ENCODE data around the gene KIF22. TPM values are rescaled to one million over a fixed set of nuclear protein-coding genes. Genes with fewer than 3 reads are reported as not detected.

The KIF22 gene
- total RNA-seq, 1 donor from 2014 or later: 33.4 TPM

GRCh38 chr16:29809031-29809747, 18.6 kb downstream of the KIF22 start:
- peaks cover 59 to 70% (median 68%) of the 10 kb centered on the region in 3 donors for H3K4me1 ChIP-seq (ENCODE audit: control insufficient read depth in 3 of 3, insufficient read depth in 3 of 3, low read length in 3 of 3)
- H3K27ac ChIP-seq (ENCODE audit: low read depth, low read length): peak overlapping the region; percentile 89
- no peaks in the 10 kb centered on the region for H3K27me3 ChIP-seq (ENCODE audit: control insufficient read depth in 3 of 3, insufficient read depth in 3 of 3, low read length in 3 of 3)
- peak overlapping the region; percentile 33 to 53 (median 50) for H3K9ac ChIP-seq (ENCODE audit: low read depth in 1 of 3, low read length in 3 of 3)
- H3K9me3 ChIP-seq (ENCODE audit: control insufficient read depth in 3 of 3, low read length in 3 of 3): no peaks in the 10 kb centered on the region
- H3K36me3 ChIP-seq (ENCODE audit: control insufficient read depth in 3 of 3, insufficient read depth in 3 of 3, low read length in 3 of 3): peaks cover 11 to 15% (median 14%) of the 10 kb centered on the region in 3 donors
- H3K4me3 ChIP-seq (ENCODE audit: low read length in 3 of 3): peak overlapping the region in 1 of 3 donors; percentile 29

GRCh38 chr16:29809850-29810698, 19.5 kb downstream of the KIF22 start:
- H3K4me3 ChIP-seq (ENCODE audit: low read length in 3 of 3): no peak overlapping the region
- H3K27me3 ChIP-seq (ENCODE audit: control insufficient read depth in 3 of 3, insufficient read depth in 3 of 3, low read length in 3 of 3): no peaks in the 10 kb centered on the region
- peak overlapping the region; percentile 51 to 89 (median 84) for H3K9ac ChIP-seq (ENCODE audit: low read depth in 1 of 3, low read length in 3 of 3)
- peaks cover 58 to 73% (median 70%) of the 10 kb centered on the region in 3 donors for H3K4me1 ChIP-seq (ENCODE audit: control insufficient read depth in 3 of 3, insufficient read depth in 3 of 3, low read length in 3 of 3)
- H3K27ac ChIP-seq (ENCODE audit: low read depth, low read length): peak overlapping the region; percentile 93
- H3K36me3 ChIP-seq (ENCODE audit: control insufficient read depth in 3 of 3, insufficient read depth in 3 of 3, low read length in 3 of 3): peaks cover 11 to 15% (median 14%) of the 10 kb centered on the region in 3 donors
- no peaks in the 10 kb centered on the region for H3K9me3 ChIP-seq (ENCODE audit: control insufficient read depth in 3 of 3, low read length in 3 of 3)

GRCh38 chr16:29810699-29811169, 20.2 kb downstream of the KIF22 start:
- peak overlapping the region; percentile 93 for H3K27ac ChIP-seq (ENCODE audit: low read depth, low read length)
- peaks cover 61 to 77% (median 73%) of the 10 kb centered on the region in 3 donors for H3K4me1 ChIP-seq (ENCODE audit: control insufficient read depth in 3 of 3, insufficient read depth in 3 of 3, low read length in 3 of 3)
- H3K9me3 ChIP-seq (ENCODE audit: control insufficient read depth in 3 of 3, low read length in 3 of 3): no peaks in the 10 kb centered on the region
- no peaks in the 10 kb centered on the region for H3K27me3 ChIP-seq (ENCODE audit: control insufficient read depth in 3 of 3, insufficient read depth in 3 of 3, low read length in 3 of 3)
- peak overlapping the region; percentile 51 to 89 (median 84) for H3K9ac ChIP-seq (ENCODE audit: low read depth in 1 of 3, low read length in 3 of 3)
- peak overlapping the region; percentile 21 to 87 (median 84) for H3K4me3 ChIP-seq (ENCODE audit: low read length in 3 of 3)
- peaks cover 11 to 15% (median 14%) of the 10 kb centered on the region in 3 donors for H3K36me3 ChIP-seq (ENCODE audit: control insufficient read depth in 3 of 3, insufficient read depth in 3 of 3, low read length in 3 of 3)

GRCh38 chr16:29811170-29811895, 20.8 kb downstream of the KIF22 start:
- Histone ChIP-seq H3K9me3 (ENCODE audit: control insufficient read depth in 3 of 3, low read length in 3 of 3) (no peaks in the 10 kb centered on the region), H3K36me3 (ENCODE audit: control insufficient read depth in 3 of 3, insufficient read depth in 3 of 3, low read length in 3 of 3) (peaks cover 11 to 15% (median 14%) of the 10 kb centered on the region in 3 donors), H3K9ac (ENCODE audit: low read depth in 1 of 3, low read length in 3 of 3) (peak overlapping the region; percentile 84 to 92 (median 89)), H3K27me3 (ENCODE audit: control insufficient read depth in 3 of 3, insufficient read depth in 3 of 3, low read length in 3 of 3) (no peaks in the 10 kb centered on the region), H3K27ac (ENCODE audit: low read depth, low read length) (peak overlapping the region; percentile 93), H3K4me1 (ENCODE audit: control insufficient read depth in 3 of 3, insufficient read depth in 3 of 3, low read length in 3 of 3) (peaks cover 61 to 77% (median 73%) of the 10 kb centered on the region in 3 donors), H3K4me3 (ENCODE audit: low read length in 3 of 3) (peak overlapping the region; percentile 74 to 87 (median 84))

GRCh38 chr16:29811896-29812665, 21.5 kb downstream of the KIF22 start, which contains the start of gene PRRT2:
Gene PRRT2, plus strand, starts transcription at chr16:29812193. Its CDS starts 862 bp downstream, at chr16:29813055.
- H3K4me3 ChIP-seq (ENCODE audit: low read length in 3 of 3): peak within 1 kb of the TSS; percentile 74 to 87 (median 84)
- peak within 1 kb of the TSS; percentile 84 to 92 (median 89) for H3K9ac ChIP-seq (ENCODE audit: low read depth in 1 of 3, low read length in 3 of 3)
- no peaks in the 10 kb centered on the region for H3K9me3 ChIP-seq (ENCODE audit: control insufficient read depth in 3 of 3, low read length in 3 of 3)
- peak within 1 kb of the TSS; percentile 93 for H3K27ac ChIP-seq (ENCODE audit: low read depth, low read length)
- peaks cover 66 to 85% (median 80%) of the 10 kb centered on the region in 3 donors for H3K4me1 ChIP-seq (ENCODE audit: control insufficient read depth in 3 of 3, insufficient read depth in 3 of 3, low read length in 3 of 3)
- no peaks in the 10 kb centered on the region for H3K27me3 ChIP-seq (ENCODE audit: control insufficient read depth in 3 of 3, insufficient read depth in 3 of 3, low read length in 3 of 3)
- peaks cover 11 to 15% (median 14%) of the 10 kb centered on the region in 3 donors for H3K36me3 ChIP-seq (ENCODE audit: control insufficient read depth in 3 of 3, insufficient read depth in 3 of 3, low read length in 3 of 3)

- H3K36me3 ChIP-seq (ENCODE audit: control insufficient read depth in 3 of 3, insufficient read depth in 3 of 3, low read length in 3 of 3): peaks cover 11 to 17% (median 14%) of the 10 kb centered on the region in 3 donors
- H3K4me3 ChIP-seq (ENCODE audit: low read length in 3 of 3): peak overlapping the region; percentile 74 to 87 (median 84)
- H3K4me1 ChIP-seq (ENCODE audit: control insufficient read depth in 3 of 3, insufficient read depth in 3 of 3, low read length in 3 of 3): peaks cover 62 to 82% (median 75%) of the 10 kb centered on the region in 3 donors
- peak overlapping the region in 2 of 3 donors; percentile 84 to 89 for H3K9ac ChIP-seq (ENCODE audit: low read depth in 1 of 3, low read length in 3 of 3)
- peak overlapping the region; percentile 93 for H3K27ac ChIP-seq (ENCODE audit: low read depth, low read length)
- H3K9me3 ChIP-seq (ENCODE audit: control insufficient read depth in 3 of 3, low read length in 3 of 3): no peaks in the 10 kb centered on the region
- no peaks in the 10 kb centered on the region for H3K27me3 ChIP-seq (ENCODE audit: control insufficient read depth in 3 of 3, insufficient read depth in 3 of 3, low read length in 3 of 3)
Measured at GRCh38 chr16:29812754-29813643, 22.4 kb downstream of the KIF22 start.

- peaks cover 12 to 22% (median 14%) of the 10 kb centered on the region in 3 donors for H3K36me3 ChIP-seq (ENCODE audit: control insufficient read depth in 3 of 3, insufficient read depth in 3 of 3, low read length in 3 of 3)
- H3K9me3 ChIP-seq (ENCODE audit: control insufficient read depth in 3 of 3, low read length in 3 of 3): no peaks in the 10 kb centered on the region
- no peak overlapping the region for H3K27ac ChIP-seq (ENCODE audit: low read depth, low read length)
- H3K4me1 ChIP-seq (ENCODE audit: control insufficient read depth in 3 of 3, insufficient read depth in 3 of 3, low read length in 3 of 3): peaks cover 54 to 76% (median 66%) of the 10 kb centered on the region in 3 donors
- H3K4me3 ChIP-seq (ENCODE audit: low read length in 3 of 3): peak overlapping the region in 1 of 3 donors; percentile 13
- peak overlapping the region in 1 of 3 donors; percentile 89 for H3K9ac ChIP-seq (ENCODE audit: low read depth in 1 of 3, low read length in 3 of 3)
- H3K27me3 ChIP-seq (ENCODE audit: control insufficient read depth in 3 of 3, insufficient read depth in 3 of 3, low read length in 3 of 3): no peaks in the 10 kb centered on the region
Measured at GRCh38 chr16:29813644-29814562, 23.4 kb downstream of the KIF22 start.
